Superior temporal gyrus (tissue), 1 donor: ENCODE results near the gene RAB23.

Source experiments
- DNase-seq: peaks from one replicate; pipeline ENCODE4 v3.0.0-alpha.2; 2016; ENCODE audit errors: extremely low spot score

The RAB23 gene

GRCh38 chr6:57180596-57180995 is 41.5 kb downstream of the RAB23 start:
- no peak for DNase-seq

DNA sequence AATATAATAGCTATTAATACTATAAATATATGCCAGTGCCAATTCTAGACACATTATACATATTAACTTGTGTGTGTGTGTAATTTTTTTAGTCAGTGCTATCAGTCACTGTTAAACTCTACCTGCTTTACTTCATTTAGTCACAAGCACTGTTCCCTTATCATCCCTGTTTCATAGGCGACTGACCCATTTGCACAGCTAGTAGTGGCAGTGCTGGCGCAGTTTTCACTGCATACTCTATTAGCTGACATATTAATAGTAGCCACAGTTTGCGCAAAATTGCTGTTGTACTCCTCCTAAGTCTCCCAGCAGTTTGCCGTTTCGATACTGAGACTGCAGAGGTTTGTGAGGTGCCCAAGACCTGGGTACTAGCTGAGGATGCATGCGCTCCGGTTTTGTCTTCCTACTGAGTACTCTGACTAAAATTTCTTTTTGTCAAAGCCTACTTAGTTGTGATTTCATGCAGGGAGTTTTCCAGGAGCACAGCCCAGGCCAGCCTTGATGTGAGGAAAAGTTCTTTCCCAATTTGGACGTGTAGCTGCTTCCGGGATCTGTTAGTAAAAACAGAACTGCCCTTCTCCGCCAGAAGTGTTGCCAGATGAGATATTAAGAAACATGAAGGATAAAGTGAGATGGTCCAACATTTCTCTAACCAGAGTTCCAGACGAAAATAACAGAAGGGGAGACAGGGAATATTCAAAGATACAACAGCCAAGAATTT is 44.4 kb downstream of the RAB23 start:
- no peak for DNase-seq

DNA sequence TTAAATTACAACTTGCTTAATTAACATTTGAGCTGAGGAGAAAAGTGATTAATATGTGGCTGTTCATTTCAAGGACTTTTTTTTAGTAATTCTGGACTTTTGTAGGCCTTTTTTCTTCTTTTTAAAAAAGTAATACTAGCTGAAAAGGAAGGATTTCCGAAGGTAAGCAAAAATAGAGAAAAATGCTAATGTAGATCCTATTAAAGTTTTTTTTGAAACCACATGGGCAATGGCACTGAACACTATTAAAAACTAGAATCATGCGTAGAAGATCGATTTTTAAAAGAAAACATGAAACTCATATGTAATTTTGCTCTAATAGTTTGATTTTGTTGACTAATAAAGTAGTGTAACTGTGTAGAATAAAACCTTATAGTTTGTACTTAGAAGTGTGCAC is 47.6 kb downstream of the RAB23 start:
- no peak for DNase-seq

DNA sequence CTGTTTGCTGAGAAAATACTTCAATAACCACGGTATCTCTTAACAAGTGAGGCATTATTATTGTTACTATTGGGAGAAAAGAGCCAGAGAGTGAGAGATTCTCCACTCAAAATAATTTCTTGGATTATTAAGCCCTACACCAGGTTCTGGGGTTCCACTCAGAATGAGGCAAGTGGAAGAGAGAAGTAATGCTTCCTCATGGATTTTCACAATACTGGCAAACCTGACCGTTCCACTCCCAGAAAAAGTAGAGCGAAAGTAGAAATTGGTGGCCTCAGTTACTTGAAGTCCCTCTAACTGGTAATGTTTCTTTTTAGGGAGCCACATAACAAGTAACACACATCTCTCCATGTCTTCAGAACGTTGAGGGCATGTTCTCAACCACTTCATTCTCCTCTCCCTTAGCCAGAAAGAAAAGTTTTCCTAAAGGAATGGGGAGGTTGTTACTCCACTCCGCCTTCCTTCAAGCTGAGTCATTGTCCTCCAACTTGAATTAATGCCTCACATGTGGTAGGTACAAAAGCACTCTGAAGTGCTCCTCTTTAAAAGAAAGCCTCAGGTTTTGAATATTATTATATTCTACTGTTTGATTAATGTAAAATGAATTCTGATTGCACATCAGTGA is 48.1 kb downstream of the RAB23 start:
- DNase-seq = peak; percentile 35

DNA sequence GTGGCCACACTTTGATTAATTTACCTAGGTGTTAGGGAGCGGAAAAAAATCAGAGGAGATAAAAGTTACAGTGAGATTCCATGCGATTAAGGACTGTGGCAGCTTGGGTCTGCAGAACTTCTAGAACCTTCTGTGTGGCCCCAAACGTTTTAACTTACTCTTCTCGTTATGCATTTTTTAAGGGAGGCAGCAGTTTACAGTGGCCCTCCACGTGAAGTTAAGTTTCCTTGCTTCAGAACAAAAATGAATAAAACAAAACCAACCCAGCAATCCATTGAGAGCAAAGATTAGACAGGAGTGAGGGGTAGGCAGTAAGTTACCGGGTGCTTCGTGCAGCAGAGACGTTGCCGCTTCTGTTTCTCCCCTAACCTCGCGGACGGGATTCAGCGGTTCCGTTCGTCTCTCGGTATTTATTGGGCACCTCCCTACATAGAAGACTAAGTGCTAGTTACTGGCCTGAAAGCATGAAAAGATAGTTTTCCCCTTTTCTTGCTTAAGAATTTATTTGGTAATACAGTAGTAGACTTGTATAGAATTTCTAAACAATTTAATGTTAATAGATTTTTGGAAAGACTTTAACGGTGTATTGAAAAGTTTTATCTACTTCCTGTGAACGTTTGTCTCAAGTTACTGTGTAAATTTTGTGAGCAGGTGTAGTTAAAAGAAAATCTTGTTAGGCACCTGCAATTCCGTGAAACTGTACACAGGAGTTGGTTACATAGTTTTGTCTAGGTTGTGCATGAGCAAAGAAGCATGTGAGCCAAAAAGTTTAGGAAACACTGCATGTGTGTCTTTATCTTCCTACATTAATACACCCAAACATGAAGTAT is 48.8 kb downstream of the RAB23 start:
- DNase-seq = peak; percentile 31

- peak; percentile 62 for DNase-seq
These were observed 49.7 kb downstream of the RAB23 start, which contains the start of gene BAG2 for GRCh38 chr6:57172136-57173055. BAG2 (plus strand) TSS chr6:57172326; CDS start chr6:57172698, 372 bp downstream.

GRCh38 chr6:57165080-57165479 is 57.0 kb downstream of the RAB23 start:
- DNase-seq = no peak

DNA sequence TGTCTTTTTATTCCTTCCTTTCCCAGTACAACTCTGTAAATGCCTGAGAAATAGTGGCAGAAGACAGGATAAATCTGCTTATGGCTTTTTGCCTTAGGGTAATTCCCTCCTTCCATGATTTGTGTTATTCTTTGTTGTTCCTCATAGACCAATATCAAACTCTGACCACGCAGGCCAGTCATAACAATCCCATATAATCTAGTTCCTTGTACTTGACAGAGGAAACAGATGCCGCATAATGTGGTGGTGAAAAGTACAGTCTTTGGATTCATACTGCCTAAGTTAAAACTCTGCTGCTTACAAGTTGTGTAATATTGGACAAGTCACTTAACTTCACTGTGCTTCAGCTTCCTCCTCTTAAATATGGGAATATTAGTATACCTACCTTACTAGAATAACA is 58.2 kb downstream of the RAB23 start:
- DNase-seq = no peak

GRCh38 chr6:57162516-57162915 is 59.6 kb downstream of the RAB23 start:
- DNase-seq = no peak

GRCh38 chr6:57162028-57162427 is 60.1 kb downstream of the RAB23 start:
- no peak for DNase-seq

GRCh38 chr6:57159127-57159526 is 63.0 kb downstream of the RAB23 start:
- no peak for DNase-seq

- DNase-seq = no peak
These were observed 63.4 kb downstream of the RAB23 start for GRCh38 chr6:57158658-57159057.

- DNase-seq = no peak
These were observed 73.9 kb downstream of the RAB23 start for GRCh38 chr6:57147955-57148858.

GRCh38 chr6:57147401-57147800 is 74.7 kb downstream of the RAB23 start:
- DNase-seq = no peak

- DNase-seq = no peak
These were observed 78.4 kb downstream of the RAB23 start for GRCh38 chr6:57143690-57144089.

GRCh38 chr6:57142178-57142525 is 80.0 kb downstream of the RAB23 start:
- DNase-seq = no peak

DNA sequence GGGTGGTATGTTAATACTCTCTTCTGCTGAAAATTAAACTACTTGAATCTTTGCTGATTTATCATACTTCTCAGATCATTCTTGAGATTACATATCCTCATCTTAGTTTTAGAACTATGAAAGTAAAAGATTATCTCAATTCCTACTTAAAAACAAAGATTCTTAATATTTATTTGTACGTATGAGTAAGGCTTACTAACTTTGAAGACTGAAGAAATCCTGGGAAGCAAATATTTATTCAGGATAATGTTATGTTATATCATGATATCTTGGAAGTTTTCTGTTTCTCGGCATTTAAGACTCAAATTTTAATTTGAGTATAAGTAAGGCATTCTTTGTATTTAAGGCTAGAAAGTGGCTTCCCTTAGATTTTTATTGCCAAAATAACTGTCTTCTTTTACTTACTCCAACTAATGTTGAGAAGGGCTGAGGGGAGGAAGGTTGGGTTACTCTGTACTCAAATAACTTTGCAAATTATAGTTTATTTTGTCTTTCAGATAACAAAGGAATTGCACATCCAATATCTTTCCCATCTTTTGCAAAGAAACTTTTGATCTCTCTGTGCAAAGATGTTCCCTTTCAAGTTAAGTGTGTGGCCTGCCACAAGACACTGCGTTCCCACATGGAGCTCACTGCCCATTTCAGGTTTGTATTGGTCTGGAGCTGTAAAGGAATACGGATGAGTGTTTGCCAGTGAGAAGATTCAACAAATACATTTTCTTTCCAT is 80.5 kb downstream of the RAB23 start:
- no peak for DNase-seq

- no peak for DNase-seq
These were observed 84.1 kb downstream of the RAB23 start for GRCh38 chr6:57138026-57138425.

DNA sequence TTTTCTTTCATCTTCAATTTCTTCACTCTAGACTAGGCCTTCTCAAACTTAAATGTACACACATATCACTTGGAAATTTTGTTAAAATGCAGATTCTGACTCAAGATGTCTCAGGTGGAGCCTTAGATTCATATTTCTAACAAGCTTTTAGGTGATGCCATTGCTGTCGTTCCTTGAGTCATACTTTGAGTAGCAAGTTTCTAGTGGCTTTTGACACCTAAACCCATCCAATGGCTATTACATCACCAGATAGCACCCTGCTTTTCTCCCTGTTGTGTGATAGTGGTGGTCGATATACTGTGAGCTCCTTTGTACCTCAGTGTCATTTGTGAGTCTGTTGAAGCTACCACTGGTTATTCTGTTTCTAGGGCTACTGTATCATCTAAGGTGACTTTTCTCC is 84.8 kb downstream of the RAB23 start:
- no peak for DNase-seq
